SJCRH30 (cell line): ENCODE results near the gene HTRA3. TPM values are rescaled to one million over a fixed set of nuclear protein-coding genes. Genes with fewer than 3 reads are reported as not detected.

Source experiments
- DNase-seq, 2 experiments: peaks; one replicate each; pipeline ENCODE4 v3.0.0-alpha.2; 2015 to 2020
- H3K27ac ChIP-seq: fragments of 250-450 bp; sonication (Bioruptor Pico); 2 replicates; pipeline ENCODE4 v1.5.1; 2020; ENCODE audit warnings: mild to moderate bottlenecking, moderate library complexity
- H3K27me3 ChIP-seq: fragments of 250-450 bp; sonication (Bioruptor Pico); 2 replicates; pipeline ENCODE4 v1.5.1; 2020; ENCODE audit warnings: mild to moderate bottlenecking, moderate library complexity
- H3K36me3 ChIP-seq: fragments of 250-450 bp; sonication (Bioruptor Pico); 2 replicates; pipeline ENCODE4 v1.5.1; 2020; ENCODE audit warnings: mild to moderate bottlenecking, moderate library complexity
- H3K4me1 ChIP-seq: fragments of 250-450 bp; sonication (Bioruptor Pico); 2 replicates; pipeline ENCODE4 v1.5.1; 2020; ENCODE audit warnings: mild to moderate bottlenecking, moderate library complexity
- H3K4me3 ChIP-seq: fragments of 250-450 bp; sonication (Bioruptor Pico); 2 replicates; pipeline ENCODE4 v1.5.1; 2020; ENCODE audit warnings: mild to moderate bottlenecking, moderate library complexity
- H3K9me3 ChIP-seq: fragments of 250-450 bp; sonication (Bioruptor Pico); replicated peaks from 2 replicates; pipeline ENCODE4 v1.5.1; 2020; ENCODE audit warnings: mild to moderate bottlenecking, moderate library complexity
- total RNA-seq: library from RNA; depleted of rRNA; stranded (reverse); fragments of >200 nt; shearing (Covaris generic); gene quantifications from 2 replicates; pipeline ENCODE4 v1.2.3, GENCODE V29; 2014

Gene HTRA3
- total RNA-seq, 1 experiment from 2014 or later: 0.08 TPM

DNA sequence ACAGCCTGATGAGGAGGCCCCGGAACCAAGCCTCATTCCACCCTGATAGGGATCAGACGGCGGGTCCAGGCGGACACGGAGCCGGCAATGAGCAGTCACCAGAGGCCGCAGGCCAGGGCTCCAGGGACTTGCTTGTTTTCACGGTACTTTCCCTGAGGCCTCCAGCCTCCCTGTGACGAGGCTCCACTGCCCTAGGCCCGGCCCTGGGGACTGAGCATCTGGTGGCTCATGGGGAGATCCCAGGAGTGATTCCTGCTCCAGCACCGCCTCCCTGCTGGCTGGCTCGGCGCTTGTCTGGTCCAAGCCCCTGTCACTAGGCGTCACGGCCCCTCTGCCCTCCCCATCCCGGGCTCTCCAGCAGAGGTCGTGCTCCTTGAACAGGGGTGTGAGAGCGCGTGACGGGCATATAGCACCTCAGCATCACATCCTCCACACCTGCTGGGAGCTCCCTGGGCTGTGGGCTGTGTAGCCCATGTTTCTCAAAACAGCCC, 14.1 kb downstream of the HTRA3 start:
- Histone ChIP-seq H3K27ac (no peak overlapping the region), H3K27me3 (peaks cover 6% of the 10 kb centered on the region; the same call in 1 of the 2 replicates), H3K9me3 (no peaks in the 10 kb centered on the region), H3K4me3 (no peak overlapping the region), H3K36me3 (no peaks in the 10 kb centered on the region), H3K4me1 (peaks cover 21% of the 10 kb centered on the region)
- peak in 1 of 2 experiments; percentile 47 for DNase-seq

- H3K4me1 ChIP-seq: peaks cover 19% of the 10 kb centered on the region
- H3K27ac ChIP-seq: no peak overlapping the region
- no peaks in the 10 kb centered on the region for H3K36me3 ChIP-seq
- H3K9me3 ChIP-seq: no peaks in the 10 kb centered on the region
- peaks cover 6% of the 10 kb centered on the region; the same call in 1 of the 2 replicates for H3K27me3 ChIP-seq
- H3K4me3 ChIP-seq: no peak overlapping the region
- no peak for DNase-seq
These were observed 14.8 kb downstream of the HTRA3 start for GRCh38 chr4:8284391-8284790.

- no peak for DNase-seq
- peaks cover 19% of the 10 kb centered on the region for H3K4me1 ChIP-seq
- no peaks in the 10 kb centered on the region for H3K9me3 ChIP-seq
- H3K27ac ChIP-seq: no peak overlapping the region
- H3K36me3 ChIP-seq: no peaks in the 10 kb centered on the region
- no peak overlapping the region for H3K4me3 ChIP-seq
- H3K27me3 ChIP-seq: peaks cover 6% of the 10 kb centered on the region; the same call in 1 of the 2 replicates
These were observed 15.8 kb downstream of the HTRA3 start for GRCh38 chr4:8285143-8285975.

DNA sequence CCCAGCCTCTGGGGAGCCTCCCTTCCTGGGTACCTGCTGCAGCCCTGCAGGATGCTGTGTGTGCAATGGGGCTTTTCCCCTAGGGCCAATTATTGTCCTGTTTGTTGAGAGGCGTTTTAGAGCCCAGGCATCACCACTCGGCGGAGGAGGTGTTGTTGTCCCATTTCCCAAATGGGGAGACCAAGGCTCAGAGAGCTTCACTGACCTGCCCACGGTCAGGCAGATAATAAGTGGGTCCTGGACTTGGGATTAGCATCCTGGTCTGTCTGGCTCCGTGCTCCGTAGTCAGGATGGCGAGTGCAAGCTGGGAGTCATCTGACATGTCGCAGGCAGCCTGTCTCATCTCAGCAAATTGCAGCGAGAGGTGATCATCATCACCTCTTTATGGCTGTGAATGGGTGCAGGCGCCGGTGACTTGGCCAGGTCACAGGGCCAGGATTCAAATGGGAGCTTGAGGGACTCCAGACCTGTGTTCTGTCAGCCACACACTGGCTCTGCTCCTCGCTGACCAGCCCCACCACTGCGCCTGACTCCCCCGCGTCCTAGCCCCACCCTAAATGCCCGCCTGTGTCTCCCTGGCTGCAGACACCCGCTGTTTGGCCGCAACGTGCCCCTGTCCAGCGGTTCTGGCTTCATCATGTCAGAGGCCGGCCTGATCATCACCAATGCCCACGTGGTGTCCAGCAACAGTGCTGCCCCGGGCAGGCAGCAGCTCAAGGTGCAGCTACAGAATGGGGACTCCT, 16.6 kb downstream of the HTRA3 start:
- Histone ChIP-seq H3K9me3 (no peaks in the 10 kb centered on the region), H3K27ac (no peak overlapping the region), H3K27me3 (peaks cover 6% of the 10 kb centered on the region; the same call in 1 of the 2 replicates), H3K36me3 (no peaks in the 10 kb centered on the region), H3K4me3 (no peak overlapping the region), H3K4me1 (peaks cover 19% of the 10 kb centered on the region)
- DNase-seq: no peak

- H3K4me1 ChIP-seq: peaks cover 16% of the 10 kb centered on the region
- no peaks in the 10 kb centered on the region for H3K9me3 ChIP-seq
- H3K4me3 ChIP-seq: no peak overlapping the region
- peaks cover 6% of the 10 kb centered on the region; the same call in 1 of the 2 replicates for H3K27me3 ChIP-seq
- H3K27ac ChIP-seq: no peak overlapping the region
- DNase-seq: no peak
- H3K36me3 ChIP-seq: no peaks in the 10 kb centered on the region
These were observed 17.3 kb downstream of the HTRA3 start for GRCh38 chr4:8286719-8287342.

GRCh38 chr4:8287343-8288280, 18.1 kb downstream of the HTRA3 start:
- DNase-seq: no peak
- Histone ChIP-seq H3K27me3 (peaks cover 9% of the 10 kb centered on the region; the same call in 1 of the 2 replicates), H3K36me3 (no peaks in the 10 kb centered on the region), H3K9me3 (no peaks in the 10 kb centered on the region), H3K4me3 (no peak overlapping the region), H3K27ac (no peak overlapping the region), H3K4me1 (peaks cover 16% of the 10 kb centered on the region)

DNA sequence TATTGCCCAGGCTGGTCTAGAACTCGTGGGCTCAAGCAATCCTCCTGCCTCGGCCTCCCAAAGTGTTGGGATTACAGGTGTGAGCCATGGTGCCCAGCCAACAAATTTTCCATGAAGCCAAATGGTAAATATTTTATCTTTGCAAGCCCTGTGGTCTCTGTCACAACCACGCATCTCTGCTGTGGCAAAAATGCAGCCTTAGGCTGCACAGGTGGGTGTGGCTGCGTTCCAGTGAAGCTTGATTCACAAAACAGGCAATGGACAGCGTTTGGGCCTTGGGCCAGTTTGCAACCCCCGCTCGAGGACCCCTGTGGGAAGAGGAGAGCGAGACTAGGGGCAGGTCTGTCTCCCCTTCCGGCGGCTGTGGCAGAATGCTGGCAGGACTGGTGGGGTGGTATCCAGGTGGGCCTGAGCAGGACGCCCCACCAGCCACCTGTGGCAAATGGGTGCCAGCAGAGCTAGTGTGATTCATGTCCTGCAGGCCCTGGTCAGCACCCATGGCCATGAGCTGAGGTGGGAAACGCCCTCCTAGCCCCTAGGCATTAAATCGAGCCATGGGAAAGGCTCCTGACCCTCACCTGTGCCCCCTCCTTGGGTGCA, 19.7 kb downstream of the HTRA3 start:
- DNase-seq: no peak
- no peak overlapping the region for H3K4me3 ChIP-seq
- no peaks in the 10 kb centered on the region for H3K9me3 ChIP-seq
- H3K4me1 ChIP-seq: peaks cover 5% of the 10 kb centered on the region
- no peaks in the 10 kb centered on the region for H3K36me3 ChIP-seq
- H3K27me3 ChIP-seq: peaks cover 3% of the 10 kb centered on the region; the same call in 1 of the 2 replicates
- H3K27ac ChIP-seq: no peak overlapping the region

DNA sequence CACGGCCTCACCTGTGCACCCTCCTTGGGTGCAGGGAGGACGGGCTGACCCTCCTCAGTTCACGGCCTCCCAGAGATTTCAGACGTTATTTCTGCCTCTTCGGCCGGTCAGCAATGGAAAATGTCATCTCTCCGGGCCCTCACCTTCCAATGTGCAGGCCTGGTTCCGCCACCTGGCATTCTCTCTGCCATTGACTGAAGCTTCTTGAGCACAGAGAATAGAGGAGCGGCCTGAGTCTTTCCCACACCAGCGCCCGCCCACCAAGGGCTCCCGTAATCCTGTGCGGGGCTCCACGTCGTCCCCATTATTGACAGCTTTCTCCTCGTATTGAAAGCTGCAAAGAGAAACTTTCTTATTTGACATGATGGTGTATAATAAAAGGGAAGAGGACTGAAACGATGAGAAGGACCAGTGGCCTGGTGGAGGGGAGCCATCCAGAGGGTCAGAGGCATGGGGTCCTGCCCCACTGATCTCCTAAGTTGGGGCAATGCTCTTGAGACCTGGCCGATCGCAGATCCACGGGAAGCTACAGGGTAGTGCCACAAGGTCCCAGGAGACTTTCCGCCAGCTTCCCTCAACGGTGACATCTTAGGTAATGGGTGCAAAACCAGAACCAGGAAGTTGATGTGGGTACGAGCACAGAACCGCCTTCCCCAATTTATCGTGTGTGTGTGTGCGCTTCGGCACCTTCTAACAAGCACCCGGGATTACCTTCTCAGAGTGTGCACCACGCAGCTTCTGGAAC, 20.6 kb downstream of the HTRA3 start:
- H3K9me3 ChIP-seq: no peaks in the 10 kb centered on the region
- peaks cover 3% of the 10 kb centered on the region; the same call in 1 of the 2 replicates for H3K27me3 ChIP-seq
- no peak for DNase-seq
- H3K4me1 ChIP-seq: no peaks in the 10 kb centered on the region
- no peaks in the 10 kb centered on the region for H3K36me3 ChIP-seq
- H3K27ac ChIP-seq: no peak overlapping the region
- no peak overlapping the region for H3K4me3 ChIP-seq

- no peak overlapping the region for H3K27ac ChIP-seq
- peaks cover 3% of the 10 kb centered on the region; the same call in 1 of the 2 replicates for H3K27me3 ChIP-seq
- H3K9me3 ChIP-seq: no peaks in the 10 kb centered on the region
- no peaks in the 10 kb centered on the region for H3K36me3 ChIP-seq
- no peak for DNase-seq
- H3K4me3 ChIP-seq: no peak overlapping the region
- no peaks in the 10 kb centered on the region for H3K4me1 ChIP-seq
These were observed 21.1 kb downstream of the HTRA3 start for GRCh38 chr4:8290701-8290970.

DNA sequence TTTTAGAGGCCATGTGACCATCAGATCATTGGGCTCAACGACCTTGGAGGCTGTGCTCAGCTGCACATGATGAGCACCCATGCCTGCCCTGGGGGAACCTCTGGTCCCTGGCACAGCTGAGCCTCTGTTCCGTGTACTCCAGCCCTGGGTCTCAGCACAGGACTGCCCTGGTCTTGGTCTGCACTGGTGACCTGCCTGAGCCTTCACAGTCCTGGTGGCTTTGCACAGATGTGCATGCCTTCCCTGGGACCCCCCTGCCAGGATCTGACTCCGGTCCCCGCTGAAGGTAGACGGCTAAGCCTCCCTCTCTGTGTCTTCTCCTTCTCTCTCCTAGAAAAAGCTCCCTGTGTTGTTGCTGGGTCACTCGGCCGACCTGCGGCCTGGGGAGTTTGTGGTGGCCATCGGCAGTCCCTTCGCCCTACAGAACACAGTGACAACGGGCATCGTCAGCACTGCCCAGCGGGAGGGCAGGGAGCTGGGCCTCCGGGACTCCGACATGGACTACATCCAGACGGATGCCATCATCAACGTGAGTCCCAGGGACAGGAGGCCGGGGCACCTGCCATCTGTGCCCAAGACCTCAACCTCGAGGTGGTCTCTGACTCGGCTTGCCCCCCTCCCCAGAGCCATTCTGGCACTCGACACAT, 21.6 kb downstream of the HTRA3 start:
- Histone ChIP-seq H3K4me3 (no peak overlapping the region), H3K27me3 (peaks cover 3% of the 10 kb centered on the region; the same call in 1 of the 2 replicates), H3K36me3 (no peaks in the 10 kb centered on the region), H3K27ac (no peak overlapping the region), H3K4me1 (no peaks in the 10 kb centered on the region), H3K9me3 (no peaks in the 10 kb centered on the region)
- no peak for DNase-seq

DNA sequence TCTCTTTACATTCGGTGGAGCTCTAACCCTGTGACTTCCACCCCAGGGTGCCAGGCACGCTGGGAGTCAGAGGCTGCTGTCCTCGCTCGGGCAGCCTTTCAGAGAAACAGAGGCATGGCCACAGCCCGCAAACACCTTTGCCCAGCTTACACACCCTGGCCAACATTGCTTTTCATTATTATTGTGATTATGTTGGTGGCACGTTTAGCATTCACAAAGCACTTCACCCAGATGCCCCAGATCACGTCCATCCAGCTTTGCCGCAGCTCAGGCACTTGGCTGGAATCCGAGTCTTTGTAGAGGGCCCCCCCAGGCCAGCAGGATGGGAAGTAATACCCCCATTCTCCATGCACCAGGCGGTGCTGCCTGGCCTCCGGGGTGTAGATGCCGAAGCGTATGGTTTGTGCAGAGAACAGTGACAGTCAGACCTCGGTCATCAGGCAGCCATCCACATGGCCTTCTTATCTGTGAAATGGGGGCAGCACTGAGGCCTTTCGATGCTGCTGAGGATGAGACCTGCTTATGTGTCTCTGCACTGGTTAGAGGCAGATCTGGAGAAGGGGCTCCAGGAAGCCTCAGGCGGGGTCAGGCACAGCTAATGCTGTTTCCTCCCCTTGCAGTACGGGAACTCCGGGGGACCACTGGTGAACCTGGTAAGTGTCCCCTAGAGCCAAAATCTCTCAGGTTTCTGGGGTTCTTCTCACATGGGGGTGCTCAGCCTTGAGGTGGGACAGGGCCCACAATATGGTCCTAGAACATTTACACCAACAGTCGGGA, 22.3 kb downstream of the HTRA3 start:
- no peaks in the 10 kb centered on the region for H3K9me3 ChIP-seq
- no peaks in the 10 kb centered on the region for H3K36me3 ChIP-seq
- H3K27me3 ChIP-seq: peaks cover 6% of the 10 kb centered on the region; the same call in 1 of the 2 replicates
- no peaks in the 10 kb centered on the region; the same call in 1 of the 2 replicates for H3K4me1 ChIP-seq
- no peak for DNase-seq
- no peak overlapping the region for H3K4me3 ChIP-seq
- H3K27ac ChIP-seq: no peak overlapping the region

GRCh38 chr4:8292478-8293107, 23.0 kb downstream of the HTRA3 start:
- H3K4me3 ChIP-seq: no peak overlapping the region
- H3K4me1 ChIP-seq: peaks cover 3% of the 10 kb centered on the region; the same call in 1 of the 2 replicates
- H3K27me3 ChIP-seq: peaks cover 6% of the 10 kb centered on the region; the same call in 1 of the 2 replicates
- H3K9me3 ChIP-seq: no peaks in the 10 kb centered on the region
- H3K27ac ChIP-seq: no peak overlapping the region
- DNase-seq: no peak
- H3K36me3 ChIP-seq: no peaks in the 10 kb centered on the region
